Retina (tissue), 1 donor: ENCODE measurements around the gene CPED1.
A peak's percentile ranks its signal among the peaks of the same experiment; 100 is the strongest.
"Not testable (repeated sequence)": the region's sequence is repeated elsewhere in the genome, so short reads cannot be mapped to it uniquely, and the experiment has no call there.

Experiments
- DNase-seq: peaks from one replicate; pipeline ENCODE4 v3.0.0-alpha.2; 2016

CPED1 gene

DNA sequence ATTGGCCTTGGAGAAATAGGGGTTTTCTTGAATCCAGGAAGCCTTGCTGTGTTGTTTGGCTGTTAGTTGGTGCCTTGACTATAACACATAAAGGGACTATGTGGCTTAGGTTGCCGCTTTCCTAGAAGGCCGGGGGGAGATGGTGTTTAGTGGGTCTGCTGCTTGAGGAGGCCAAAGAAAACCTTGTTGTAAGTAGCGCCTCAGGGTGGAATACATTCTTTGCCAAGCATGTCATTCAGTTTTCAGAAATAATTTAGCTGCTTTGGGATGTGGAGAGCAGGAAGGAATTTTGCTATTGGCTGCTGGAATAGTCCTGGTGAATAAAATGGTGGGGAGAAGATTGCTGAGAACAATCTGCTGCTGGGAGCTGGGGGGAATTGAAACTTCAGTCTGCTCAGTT lies 207.4 kb downstream of the CPED1 start:
- peak; percentile 21 for DNase-seq

DNA sequence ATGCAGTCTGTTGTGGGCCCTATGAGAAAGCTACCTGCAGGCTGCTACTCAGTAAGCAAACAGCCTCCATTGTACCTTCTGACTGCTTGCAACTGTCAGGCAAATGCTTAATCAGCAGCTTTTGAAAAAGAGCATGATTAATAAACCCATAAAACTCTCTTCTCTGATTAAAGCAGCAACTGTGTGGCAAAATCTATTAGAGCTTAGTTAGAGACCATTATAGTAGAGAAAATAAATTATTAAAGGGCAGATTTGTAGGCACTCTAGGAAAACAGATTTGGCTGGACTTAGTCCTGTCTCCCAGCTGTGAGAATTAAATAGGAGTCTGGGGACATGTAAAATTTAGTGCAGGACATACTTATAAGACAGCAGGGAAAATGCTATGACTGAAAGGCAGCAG lies 207.8 kb downstream of the CPED1 start:
- no peak for DNase-seq

DNA sequence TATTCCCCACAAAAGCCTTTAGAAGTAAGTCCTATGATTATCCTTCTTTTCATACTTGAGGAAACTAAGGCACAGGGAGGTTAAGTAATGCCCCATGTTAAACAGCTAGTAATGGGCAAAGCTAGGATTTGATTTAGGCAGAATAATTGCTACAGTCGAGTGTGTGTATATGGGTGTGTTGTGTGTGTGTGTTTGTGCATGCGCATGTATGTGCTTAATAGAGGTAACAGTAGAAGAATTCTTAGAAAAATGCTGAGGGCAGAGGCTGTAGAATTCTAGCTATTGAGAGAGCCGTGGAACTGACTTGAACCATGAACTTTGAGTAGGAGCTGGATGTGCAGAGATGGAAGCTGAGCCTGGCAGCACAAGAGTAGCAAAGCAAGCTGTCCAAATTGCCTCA lies 208.9 kb downstream of the CPED1 start:
- DNase-seq: no peak

DNA sequence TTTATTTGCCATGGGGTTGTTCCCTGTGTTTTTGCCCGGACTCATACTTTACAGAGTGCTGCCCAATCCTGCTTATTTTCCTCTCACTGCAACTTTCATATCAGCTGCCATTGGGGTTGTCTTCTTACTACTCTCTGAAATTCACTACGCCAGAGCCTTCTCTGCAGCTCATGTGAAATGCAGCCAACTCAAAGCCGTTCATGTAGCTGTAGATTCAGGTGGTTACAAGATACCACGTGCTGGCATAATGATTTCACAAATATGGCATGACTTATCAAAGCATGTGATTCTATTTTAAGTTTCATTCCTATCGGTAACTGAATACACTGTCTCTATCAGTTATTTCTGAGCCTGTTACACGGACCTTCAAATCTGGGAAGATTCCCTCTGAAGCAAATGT lies 210.0 kb downstream of the CPED1 start:
- no peak for DNase-seq

DNA sequence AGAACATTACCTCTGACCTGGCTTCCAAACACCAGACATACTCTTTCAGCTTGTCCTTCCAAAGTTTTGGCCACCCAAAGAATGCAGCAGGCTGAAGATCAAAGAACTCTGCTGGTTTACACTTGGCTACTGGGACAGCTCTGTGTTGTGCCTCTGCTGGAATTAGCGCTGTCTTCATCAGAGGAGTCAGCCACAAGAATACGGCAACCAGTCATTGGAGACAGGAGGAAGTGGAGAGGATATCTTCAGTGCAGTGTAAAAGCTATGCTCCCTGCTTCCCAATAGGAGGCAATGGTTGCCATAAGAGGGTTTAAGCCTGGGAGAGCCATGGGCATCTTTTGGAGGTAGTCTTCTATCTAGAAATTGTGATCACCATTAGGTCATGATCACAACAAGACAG lies 213.6 kb downstream of the CPED1 start:
- no peak for DNase-seq

DNA sequence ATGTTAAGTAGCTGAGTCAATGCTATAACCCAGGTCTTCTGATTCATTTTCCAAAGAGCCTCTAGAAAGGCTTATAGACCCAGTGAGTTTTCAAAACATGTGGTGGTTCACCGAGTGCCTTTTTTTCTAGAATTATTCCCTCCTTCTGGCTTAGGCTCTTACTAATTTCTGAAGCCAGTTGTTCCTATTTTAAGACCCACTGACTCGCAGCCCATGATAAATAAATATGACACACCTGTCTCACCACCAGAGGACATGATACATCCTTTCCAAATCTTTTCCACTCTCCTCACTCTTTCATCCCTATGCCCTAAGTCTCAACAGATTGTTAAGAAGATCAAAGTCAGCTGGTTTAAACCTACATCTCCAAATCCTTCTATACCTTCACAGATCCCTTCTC lies 214.3 kb downstream of the CPED1 start:
- no peak for DNase-seq

DNA sequence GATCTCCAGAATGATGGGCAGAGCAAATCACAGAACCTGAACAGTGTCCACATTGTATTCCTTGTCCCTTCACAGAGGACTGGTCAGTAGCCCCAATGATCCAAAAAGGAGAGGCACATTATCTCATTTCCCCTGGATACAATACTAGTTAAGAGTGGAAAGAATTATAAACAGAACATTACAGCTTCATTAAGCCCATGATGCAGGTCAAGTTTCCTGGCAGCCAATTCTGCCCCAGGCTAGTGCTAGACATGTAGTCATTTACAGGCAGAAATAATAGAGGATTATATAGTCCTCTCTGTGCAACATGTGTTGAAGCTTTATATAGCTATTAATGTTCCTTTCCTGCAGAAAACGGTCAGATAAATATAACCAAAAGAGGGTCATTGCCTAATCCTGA lies 216.0 kb downstream of the CPED1 start:
- DNase-seq: no peak

DNA sequence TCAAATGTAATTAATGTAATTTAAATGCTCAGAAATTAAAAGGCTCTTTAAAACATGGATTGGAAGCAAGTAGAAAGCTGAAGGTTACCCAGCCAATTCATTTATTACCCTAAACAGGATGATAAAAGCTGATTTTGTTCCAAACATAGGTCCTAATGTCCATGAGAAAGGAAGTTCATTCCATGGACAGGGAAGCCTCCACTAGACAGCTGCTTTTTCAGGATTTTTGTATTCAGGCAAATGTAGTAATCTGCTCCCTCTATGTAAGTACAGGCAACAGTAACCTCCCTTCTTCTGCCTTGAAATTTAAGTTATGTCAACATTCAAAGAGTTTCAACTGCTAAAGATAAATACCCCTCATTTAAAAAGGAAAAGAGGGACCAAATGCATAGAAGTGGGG lies 217.3 kb downstream of the CPED1 start:
- DNase-seq: no peak

DNA sequence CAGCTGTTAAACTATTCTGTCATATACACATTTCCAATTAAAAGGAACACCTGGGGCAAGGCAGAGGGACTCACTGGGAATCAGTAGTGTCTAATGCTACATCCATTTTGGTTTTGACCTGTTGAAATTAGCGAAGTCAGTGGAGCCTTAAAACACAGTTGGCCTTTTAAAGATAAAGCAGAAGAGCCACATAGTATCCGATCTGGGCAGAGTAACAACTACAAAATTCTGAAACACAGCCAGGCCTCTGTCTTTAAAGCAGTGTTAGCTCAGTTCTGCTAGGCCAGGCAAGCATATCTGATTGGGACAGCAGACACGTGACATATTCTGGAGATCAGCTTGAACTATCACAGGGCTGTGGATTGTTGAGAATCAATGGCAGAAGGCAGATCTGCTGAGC lies 222.7 kb downstream of the CPED1 start:
- no peak for DNase-seq

DNA sequence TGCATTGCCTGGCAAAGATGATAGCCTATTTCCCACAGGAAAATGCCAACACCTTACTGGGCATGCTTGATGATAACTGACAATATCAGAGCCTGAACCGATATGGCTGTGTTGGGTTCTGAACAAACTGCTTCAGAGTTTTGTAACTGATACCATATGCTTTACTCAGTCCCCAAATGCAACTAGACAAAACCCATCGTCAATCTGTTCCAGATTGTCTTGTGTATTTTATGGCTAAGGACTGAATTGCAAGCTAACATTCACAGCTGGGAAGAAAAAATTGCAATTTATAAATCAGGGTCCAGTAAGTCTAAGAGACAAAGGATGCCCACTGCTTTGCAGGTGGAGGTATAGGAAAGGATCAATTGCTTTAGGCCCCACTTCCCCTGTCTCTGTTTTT lies 223.5 kb downstream of the CPED1 start:
- DNase-seq: no peak

DNA sequence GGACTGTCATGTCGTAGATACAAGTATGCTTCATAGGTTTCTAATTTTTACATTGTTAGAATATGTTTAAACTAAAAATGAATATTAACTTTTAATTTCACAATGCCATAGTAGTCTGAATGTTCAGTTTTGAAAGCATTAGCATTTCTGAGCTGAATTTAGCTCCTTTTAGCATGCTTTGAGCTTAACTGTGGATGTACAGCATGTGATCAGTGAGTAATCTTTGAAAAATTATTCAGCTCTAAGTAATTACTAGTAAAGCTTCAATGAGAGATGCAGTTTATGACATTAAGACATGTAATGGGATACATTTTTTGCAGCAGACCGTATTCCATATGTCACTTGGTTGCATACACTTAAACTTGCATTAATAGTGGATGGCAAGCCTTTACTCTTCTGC lies 226.1 kb downstream of the CPED1 start:
- no peak for DNase-seq

DNA sequence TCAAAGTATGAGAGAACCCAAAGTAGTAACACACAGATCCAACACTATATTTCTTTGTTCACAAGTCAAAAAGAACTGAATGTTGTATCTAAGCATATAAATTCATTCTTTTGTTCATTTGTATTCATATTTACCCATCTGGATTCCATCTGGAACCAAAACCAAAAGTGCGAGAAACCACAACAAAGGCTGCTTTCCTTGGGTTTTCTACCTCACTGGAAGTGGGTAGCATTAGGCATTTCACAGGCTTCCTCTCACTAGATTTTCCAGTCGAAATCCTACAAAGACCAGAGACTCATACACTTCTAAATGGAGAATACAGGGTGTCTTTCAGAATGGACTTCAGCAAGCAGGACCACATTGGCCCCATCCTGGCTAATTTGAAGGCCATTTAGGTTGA lies 230.5 kb downstream of the CPED1 start:
- DNase-seq: no peak

DNA sequence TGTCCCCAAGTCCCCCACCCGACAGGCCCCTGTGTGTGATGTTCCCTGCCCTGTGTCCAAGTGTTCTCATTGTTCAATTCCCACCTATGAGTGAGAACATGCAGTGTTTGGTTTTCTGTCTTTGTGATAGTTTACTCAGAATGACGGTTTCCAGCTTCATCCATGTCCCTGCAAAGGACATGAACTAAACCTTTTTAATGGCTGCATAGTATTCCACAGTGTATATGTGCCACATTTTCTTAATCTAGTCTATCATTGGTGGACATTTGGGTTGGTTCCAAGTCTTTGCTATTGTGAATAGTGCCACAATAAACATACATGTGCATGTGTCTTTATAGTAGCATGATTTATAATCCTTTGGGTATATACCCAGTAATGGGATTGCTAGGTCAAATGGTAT lies 232.6 kb downstream of the CPED1 start:
- DNase-seq: not testable (repeated sequence)

DNA sequence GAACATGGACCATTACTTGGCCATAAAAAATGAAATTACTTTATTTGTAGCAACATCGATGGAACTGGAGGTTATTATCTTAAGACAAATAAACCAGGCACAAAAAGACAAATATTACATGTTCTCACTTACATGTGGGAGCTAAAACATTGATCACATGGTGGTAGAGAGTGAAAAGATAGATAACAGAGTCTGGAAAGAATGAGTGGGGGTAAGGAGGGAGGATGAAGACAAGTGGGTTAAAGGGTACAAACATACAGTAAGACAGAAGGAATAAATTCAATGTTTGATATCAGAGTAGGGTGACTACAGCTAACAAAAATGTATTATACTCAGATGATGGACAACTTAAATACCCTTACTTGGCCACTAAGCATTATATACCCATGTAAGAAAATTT lies 240.3 kb downstream of the CPED1 start:
- DNase-seq: no peak

DNA sequence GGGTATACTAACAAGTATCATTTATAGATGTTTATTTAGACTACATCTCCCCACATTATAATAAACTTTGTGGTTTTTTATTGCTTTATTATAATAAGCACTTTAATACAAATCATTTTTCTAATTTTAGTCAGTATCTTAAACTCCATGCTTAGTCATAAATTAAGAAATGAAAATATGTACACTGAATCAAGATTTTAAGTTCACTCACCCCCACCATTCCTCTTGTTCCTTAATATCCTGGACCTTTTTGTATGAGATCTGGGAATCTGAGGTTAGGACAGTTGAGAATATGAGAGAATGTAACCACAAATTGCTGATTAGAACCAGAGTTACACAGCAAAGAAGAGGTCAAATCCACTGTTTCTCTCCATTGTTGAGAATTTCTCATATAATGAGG lies 246.7 kb downstream of the CPED1 start:
- no peak for DNase-seq

DNA sequence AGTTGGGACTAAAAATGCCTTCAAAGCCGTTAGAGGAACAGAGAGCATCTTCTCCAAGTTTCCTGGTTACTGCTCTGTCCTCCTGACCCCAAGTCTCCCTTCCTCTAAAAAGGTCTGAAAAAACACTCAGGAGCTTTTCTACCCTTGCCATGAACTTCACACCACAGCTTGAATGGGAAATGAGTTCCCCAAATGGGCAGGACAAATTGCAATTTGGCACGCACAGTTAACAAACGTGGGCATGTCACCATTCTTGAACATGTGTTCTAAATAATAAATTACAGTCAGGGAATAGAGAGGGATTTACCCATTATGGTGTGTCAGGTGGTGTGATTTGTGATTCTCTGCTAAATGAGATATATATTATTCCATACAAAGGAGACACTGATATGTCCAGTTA lies 249.1 kb downstream of the CPED1 start:
- DNase-seq: no peak

DNA sequence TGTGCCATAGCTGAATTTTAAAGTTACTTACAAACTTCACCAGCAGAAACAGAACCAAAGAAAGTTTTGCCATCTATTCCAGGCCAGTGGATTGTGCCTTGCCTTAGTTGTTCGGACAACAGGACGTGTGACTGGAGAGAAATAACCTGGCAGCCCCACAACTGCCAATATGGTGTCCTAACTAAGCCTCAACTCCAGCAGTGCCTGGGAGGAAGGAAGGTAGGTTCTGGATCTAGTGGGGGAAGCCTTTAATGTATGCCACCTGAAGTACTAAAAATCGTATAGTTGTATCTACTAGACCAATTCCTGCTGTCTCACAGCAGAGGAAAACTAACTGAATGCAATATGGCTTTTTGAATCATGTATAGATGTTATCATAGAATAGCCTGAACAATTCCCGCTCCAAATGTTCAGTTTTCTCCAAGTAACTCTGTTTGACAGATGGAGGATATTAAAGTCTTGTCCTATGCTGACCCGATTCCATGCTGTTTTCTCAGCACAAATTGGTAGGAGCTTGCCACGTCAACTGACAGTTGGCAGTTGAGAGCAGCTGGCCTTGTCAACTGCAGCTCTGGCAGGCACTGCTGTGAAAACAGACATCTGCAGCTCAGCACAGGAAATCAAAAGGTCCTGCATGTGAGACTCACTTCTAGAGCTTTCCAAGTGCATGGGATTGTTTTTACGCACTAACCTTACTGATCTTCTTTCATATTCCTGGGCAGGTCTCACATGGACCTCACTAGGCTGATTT lies 255.8 kb downstream of the CPED1 start:
- peak; percentile 67 for DNase-seq

DNA sequence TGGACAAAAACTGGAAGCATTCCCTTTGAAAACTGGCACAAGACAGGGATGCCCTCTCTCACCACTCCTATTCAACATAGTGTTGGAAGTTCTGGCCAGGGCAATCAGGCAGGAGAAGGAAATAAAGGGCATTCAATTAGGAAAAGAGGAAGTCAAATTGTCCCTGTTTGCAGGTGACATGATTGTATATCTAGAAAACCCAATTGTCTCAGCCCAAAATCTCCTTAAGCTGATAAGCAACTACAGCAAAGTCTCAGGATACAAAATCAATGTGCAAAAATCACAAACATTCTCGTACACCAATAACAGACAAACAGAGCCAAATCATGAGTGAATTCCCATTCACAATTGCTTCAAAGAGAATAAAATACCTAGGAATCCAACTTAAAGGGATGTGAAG lies 262.9 kb downstream of the CPED1 start:
- not testable (repeated sequence) for DNase-seq

DNA sequence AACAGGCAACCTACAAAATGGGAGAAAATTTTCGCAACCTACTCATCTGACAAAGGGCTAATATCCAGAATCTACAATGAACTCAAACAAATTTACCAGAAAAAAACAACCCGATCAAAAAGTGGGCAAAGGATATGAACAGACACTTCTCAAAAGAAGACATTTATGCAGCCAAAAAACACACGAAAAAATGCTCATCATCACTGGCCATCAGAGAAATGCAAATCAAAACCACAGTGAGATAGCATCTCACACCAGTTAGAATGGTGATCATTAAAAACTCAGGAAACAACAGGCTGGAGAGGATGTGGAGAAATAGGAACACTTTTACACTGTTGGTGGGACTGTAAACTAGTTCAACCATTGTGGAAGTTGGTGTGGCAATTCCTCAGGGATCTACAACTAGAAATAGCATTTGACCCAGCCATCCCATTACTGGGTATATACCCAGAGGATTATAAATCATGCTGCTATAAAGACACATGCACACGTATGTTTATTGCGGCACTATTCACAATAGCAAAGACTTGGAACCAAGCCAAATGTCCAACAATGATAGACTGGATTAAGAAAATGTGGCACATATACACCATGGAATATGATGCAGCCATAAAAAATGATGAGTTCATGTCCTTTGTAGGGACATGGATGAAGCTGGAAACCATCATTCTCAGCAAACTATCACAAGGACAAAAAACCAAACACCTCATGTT lies 264.2 kb downstream of the CPED1 start:
- not testable (repeated sequence) for DNase-seq

DNA sequence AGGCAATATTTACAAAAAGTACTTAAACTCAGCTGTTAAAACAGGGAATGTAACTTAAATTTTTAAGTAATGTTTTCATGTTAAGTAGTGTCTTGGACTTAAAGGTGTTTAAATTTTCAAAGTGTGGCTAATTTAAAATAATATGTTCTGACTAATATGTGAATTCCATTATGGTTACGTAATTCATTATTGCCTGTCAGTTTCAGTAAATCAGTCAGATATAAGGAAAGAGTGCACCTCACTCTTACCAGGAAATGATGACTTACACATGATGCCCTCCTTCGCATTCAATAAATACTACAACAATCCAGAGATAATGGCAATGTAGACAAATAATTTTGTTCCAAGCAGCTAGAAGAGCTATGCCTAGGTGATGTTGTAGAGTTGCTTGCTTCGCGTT lies 271.3 kb downstream of the CPED1 start:
- DNase-seq: no peak

DNA sequence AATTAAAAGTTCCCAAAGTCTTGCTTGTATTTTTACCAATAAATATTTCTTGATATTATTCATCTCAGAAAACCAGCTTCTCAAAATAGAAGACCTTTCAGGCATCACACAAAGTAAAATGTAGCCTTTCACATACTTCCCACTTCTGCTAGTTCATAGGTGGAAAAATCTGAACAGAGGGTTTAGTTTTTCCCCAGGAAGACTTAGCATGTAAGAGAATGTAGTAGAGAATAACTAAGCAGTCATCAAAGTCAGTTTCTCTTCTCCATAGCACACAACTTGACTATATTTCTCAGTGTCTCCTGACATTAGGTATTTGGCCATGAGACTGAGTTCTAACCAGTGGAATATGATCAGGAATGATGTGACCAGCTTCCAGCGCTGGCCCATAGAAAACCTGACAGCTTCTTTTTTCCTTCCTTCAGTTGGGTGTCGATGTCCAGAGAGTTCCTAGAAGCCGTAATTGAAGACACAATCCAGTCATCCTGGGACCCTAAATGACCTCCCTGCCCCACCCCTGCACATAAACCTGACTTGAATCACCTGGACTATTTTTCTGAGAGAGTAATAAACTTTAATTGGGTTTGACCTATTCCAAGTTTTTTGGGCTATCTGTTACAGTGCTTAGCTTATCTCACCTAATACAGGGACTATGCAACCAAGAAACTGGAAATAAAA lies 272.8 kb downstream of the CPED1 start:
- DNase-seq: no peak

DNA sequence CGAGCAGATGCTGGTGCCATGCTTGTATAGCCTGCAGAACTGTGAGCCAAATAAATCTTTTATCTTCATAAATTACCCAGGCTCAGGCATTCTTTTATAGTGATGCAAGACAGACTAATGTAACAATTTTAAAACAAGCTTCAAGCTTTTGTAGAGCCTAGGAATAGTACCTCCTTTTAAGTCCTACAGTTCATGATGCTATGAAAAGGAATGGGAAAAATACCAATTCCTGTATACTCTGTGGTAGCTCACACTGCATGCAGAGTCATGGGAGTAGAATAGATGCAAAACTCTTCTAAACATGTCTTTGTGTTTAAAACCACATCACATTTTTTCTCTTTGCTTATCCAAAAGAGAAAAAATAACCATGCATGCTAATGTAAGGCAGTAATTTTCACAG lies 273.7 kb downstream of the CPED1 start:
- no peak for DNase-seq

DNA sequence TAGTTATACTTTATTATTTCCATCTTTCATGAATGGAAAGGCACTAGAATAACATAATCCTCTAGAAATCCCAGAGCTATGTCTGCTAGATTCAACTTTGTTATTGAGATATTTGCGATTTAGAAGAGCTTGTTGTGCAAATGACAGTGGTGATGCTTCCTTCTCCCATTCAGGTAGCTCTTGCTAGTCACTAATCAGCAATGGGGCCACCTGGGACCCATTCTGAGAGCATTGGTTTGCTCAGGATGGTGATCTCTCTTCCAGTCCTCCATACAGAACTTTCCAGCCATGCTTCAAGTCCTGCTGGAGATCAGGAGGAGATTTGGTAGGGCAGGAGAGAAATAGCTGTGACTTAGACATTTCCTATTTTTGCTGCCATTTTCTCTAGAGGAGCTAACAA lies 274.5 kb downstream of the CPED1 start:
- DNase-seq: no peak

DNA sequence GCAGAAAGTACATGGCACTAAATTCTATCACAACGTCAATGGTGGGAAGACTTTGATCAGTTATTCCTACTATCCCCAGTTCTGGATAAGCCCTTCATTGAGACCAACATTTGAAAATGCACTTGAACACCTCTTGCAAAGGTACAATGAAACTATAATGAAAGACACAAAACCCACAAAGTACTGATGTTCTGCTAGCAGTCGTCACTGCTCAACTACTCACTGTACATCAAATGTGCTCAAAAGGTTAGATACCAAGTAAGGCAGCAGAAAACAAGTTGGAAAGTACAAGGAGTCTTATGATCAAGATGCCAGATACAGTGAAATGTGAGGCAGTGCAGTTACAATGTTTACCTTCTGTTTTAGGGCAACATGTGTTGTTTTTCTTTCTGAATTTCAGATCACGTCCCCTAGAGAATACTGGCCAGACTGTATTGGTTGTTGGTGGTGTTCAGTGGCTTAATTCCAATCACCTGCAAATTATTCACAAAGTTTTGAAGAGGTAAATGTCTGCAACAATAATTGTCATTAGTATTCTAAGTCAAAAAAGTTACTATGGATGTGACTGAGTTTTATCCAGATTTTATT lies 277.9 kb downstream of the CPED1 start:
- no peak for DNase-seq
